ENCODE data around the gene DMD. TPM values are rescaled to one million over a fixed set of nuclear protein-coding genes. Genes with fewer than 3 reads are reported as not detected.
A peak's percentile ranks its signal among the peaks of the same experiment; 100 is the strongest.

DMD gene
- total RNA-seq, 1 experiment from 2014 or later: 19.3 TPM

DNA sequence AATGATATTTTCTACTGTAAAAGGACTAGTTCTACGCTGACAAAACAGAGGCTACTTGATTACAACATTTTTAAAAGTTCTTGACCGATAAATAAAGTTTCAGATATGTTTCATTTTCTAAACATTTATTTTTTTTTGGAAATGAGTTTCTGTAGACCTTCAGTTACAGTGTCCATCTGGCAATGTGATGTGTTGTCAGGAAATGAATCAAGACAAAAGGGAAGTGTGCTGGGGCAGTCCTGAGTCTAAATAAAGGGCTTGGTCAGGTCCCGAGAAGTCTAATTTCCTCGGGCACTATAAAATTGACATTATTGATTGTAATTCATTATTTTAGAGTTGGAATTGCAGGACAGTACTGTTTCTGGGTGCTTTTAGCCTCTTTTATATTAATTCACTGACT is 2082.5 kb downstream of the DMD start:
- ChIA-PET CTCF (interaction anchor here (0.6 kb wide), 1 partner anchor 139 kb away, joined by 4 read pairs; no protein-coding TSS in a partner anchor), POLR2A (no interaction called here)
- no peak for DNase-seq (ENCODE audit: unreplicated experiment)
- H3K27me3 Mint-ChIP-seq (ENCODE audit: insufficient read depth, unreplicated experiment): no peaks in the 10 kb centered on the region
- intact Hi-C loops (cut with micrococcal nuclease): no loop called here
- no peak for TF ChIP-seq CTCF (IDR thresholded peaks at IDR 0.05; ENCODE audit: unreplicated experiment)
- no peak overlapping the region for H3K27ac Mint-ChIP-seq (ENCODE audit: low read depth, unreplicated experiment)
- no TSS peak for BruUV-seq (replicated peaks)
- no peaks in the 10 kb centered on the region for H3K9me3 Mint-ChIP-seq (ENCODE audit: unreplicated experiment)
- no peak overlapping the region for H3K4me3 Mint-ChIP-seq (ENCODE audit: unreplicated experiment)
- H3K36me3 Mint-ChIP-seq (ENCODE audit: insufficient read depth, unreplicated experiment): peaks cover 13% of the 10 kb centered on the region
- H3K4me1 Mint-ChIP-seq (ENCODE audit: insufficient read depth, unreplicated experiment): no peaks in the 10 kb centered on the region

GRCh38 chrX:31127716-31128115 is 2083.6 kb downstream of the DMD start:
- H3K4me1 Mint-ChIP-seq (ENCODE audit: insufficient read depth, unreplicated experiment): no peaks in the 10 kb centered on the region
- H3K27ac Mint-ChIP-seq (ENCODE audit: low read depth, unreplicated experiment): no peak overlapping the region
- ChIA-PET CTCF (interaction anchor here (1.0 kb wide), 1 partner anchor 91 kb away, joined by 4 read pairs; no protein-coding TSS in a partner anchor), POLR2A (no interaction called here)
- H3K27me3 Mint-ChIP-seq (ENCODE audit: insufficient read depth, unreplicated experiment): no peaks in the 10 kb centered on the region
- intact Hi-C loops (cut with micrococcal nuclease): no loop called here
- BruUV-seq (replicated peaks): no TSS peak
- H3K4me3 Mint-ChIP-seq (ENCODE audit: unreplicated experiment): no peak overlapping the region
- H3K9me3 Mint-ChIP-seq (ENCODE audit: unreplicated experiment): no peaks in the 10 kb centered on the region
- H3K36me3 Mint-ChIP-seq (ENCODE audit: insufficient read depth, unreplicated experiment): peaks cover 11% of the 10 kb centered on the region
- DNase-seq (ENCODE audit: unreplicated experiment): no peak
- no peak for TF ChIP-seq CTCF (IDR thresholded peaks at IDR 0.05; ENCODE audit: unreplicated experiment)

DNA sequence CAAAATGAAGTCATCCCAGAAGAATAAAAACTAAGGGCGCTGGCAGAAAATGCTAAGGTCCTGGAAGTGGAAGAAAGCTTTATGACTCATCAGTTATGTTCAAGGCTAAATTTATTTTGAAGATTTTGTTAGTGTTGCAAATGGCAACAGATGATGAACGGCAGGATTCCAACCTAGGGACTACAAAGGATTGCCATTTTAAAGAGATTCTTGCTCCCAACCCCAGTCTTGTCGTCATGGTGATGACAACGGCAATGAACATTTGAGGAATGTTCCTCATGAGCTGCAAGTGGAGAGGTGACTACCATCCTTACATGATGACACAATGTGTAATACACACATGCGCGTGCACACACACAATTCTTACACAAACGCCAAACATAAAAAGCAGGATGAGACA is 2085.1 kb downstream of the DMD start:
- CTCF ChIA-PET: no interaction called here
- Mint-ChIP-seq H3K27me3 (ENCODE audit: insufficient read depth, unreplicated experiment) (no peaks in the 10 kb centered on the region), H3K27ac (ENCODE audit: low read depth, unreplicated experiment) (no peak overlapping the region), H3K4me3 (ENCODE audit: unreplicated experiment) (no peak overlapping the region), H3K4me1 (ENCODE audit: insufficient read depth, unreplicated experiment) (no peaks in the 10 kb centered on the region), H3K9me3 (ENCODE audit: unreplicated experiment) (no peaks in the 10 kb centered on the region), H3K36me3 (ENCODE audit: insufficient read depth, unreplicated experiment) (peaks cover 5% of the 10 kb centered on the region)
- intact Hi-C loops (cut with micrococcal nuclease): no loop called here
- POLR2A ChIA-PET: no interaction called here
- BruUV-seq (replicated peaks): no TSS peak
- DNase-seq (ENCODE audit: unreplicated experiment): no peak
- no peak for TF ChIP-seq CTCF (IDR thresholded peaks at IDR 0.05; ENCODE audit: unreplicated experiment)

- no TSS peak for BruUV-seq (replicated peaks)
- intact Hi-C loops (cut with micrococcal nuclease): no loop called here
- peak; percentile 8 for DNase-seq (ENCODE audit: unreplicated experiment)
- Mint-ChIP-seq H3K4me1 (ENCODE audit: insufficient read depth, unreplicated experiment) (no peaks in the 10 kb centered on the region), H3K9me3 (ENCODE audit: unreplicated experiment) (no peaks in the 10 kb centered on the region), H3K27ac (ENCODE audit: low read depth, unreplicated experiment) (no peak overlapping the region), H3K36me3 (ENCODE audit: insufficient read depth, unreplicated experiment) (peaks cover 5% of the 10 kb centered on the region), H3K27me3 (ENCODE audit: insufficient read depth, unreplicated experiment) (no peaks in the 10 kb centered on the region), H3K4me3 (ENCODE audit: unreplicated experiment) (no peak overlapping the region)
- ChIA-PET CTCF (no interaction called here), POLR2A (no interaction called here)
- no peak for TF ChIP-seq CTCF (IDR thresholded peaks at IDR 0.05; ENCODE audit: unreplicated experiment)
These were observed 2086.8 kb downstream of the DMD start for GRCh38 chrX:31124536-31124935.

All from MCF 10A (cell line).